ENCODE measurements around the gene ZNF35.

DNA sequence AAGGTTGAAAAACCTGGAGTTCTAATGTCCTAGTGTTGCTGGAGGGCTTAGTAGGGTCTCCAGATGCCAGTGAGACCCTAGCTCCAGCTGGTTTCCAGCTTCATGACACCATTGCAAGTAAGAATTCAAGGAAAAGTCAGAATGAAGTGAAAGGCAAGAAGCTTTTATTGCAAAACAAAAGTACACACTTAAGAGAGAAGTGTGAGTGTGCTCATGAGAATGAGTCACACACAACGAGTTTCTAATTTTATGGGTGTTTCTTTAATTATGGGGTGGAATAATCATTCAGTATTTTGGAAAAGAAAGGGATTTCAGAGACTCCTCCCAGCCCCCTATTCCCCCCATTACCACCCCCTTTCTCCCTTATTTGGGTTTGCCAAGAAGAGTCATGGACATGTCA is 39.4 kb downstream of the ZNF35 start:
- TF ChIP-seq, protein P1, sequence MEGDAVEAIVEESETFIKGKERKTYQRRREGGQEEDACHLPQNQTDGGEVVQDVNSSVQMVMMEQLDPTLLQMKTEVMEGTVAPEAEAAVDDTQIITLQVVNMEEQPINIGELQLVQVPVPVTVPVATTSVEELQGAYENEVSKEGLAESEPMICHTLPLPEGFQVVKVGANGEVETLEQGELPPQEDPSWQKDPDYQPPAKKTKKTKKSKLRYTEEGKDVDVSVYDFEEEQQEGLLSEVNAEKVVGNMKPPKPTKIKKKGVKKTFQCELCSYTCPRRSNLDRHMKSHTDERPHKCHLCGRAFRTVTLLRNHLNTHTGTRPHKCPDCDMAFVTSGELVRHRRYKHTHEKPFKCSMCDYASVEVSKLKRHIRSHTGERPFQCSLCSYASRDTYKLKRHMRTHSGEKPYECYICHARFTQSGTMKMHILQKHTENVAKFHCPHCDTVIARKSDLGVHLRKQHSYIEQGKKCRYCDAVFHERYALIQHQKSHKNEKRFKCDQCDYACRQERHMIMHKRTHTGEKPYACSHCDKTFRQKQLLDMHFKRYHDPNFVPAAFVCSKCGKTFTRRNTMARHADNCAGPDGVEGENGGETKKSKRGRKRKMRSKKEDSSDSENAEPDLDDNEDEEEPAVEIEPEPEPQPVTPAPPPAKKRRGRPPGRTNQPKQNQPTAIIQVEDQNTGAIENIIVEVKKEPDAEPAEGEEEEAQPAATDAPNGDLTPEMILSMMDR (IDR thresholded peaks at IDR 0.05): no peak
- no peak for TF ChIP-seq ZFP36 (IDR thresholded peaks at IDR 0.05; ENCODE audit: borderline replicate concordance, partially characterized antibody)
- TF ChIP-seq RNF2 (IDR thresholded peaks at IDR 0.05; ENCODE audit: borderline replicate concordance, low read depth): no peak
- TF ChIP-seq TP53 (CRISPR knock-in tag; IDR thresholded peaks at IDR 0.05): no peak
- no peak for TF ChIP-seq EP300 (IDR thresholded peaks at IDR 0.05)
- TF ChIP-seq, protein P2, sequence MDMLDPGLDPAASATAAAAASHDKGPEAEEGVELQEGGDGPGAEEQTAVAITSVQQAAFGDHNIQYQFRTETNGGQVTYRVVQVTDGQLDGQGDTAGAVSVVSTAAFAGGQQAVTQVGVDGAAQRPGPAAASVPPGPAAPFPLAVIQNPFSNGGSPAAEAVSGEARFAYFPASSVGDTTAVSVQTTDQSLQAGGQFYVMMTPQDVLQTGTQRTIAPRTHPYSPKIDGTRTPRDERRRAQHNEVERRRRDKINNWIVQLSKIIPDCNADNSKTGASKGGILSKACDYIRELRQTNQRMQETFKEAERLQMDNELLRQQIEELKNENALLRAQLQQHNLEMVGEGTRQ (IDR thresholded peaks at IDR 0.05): no peak
- TF ChIP-seq CHD4 (IDR thresholded peaks at IDR 0.05; ENCODE audit: borderline replicate concordance): no peak
- no peak for TF ChIP-seq CEBPB (IDR thresholded peaks at IDR 0.05)
- TF ChIP-seq, protein P3, sequence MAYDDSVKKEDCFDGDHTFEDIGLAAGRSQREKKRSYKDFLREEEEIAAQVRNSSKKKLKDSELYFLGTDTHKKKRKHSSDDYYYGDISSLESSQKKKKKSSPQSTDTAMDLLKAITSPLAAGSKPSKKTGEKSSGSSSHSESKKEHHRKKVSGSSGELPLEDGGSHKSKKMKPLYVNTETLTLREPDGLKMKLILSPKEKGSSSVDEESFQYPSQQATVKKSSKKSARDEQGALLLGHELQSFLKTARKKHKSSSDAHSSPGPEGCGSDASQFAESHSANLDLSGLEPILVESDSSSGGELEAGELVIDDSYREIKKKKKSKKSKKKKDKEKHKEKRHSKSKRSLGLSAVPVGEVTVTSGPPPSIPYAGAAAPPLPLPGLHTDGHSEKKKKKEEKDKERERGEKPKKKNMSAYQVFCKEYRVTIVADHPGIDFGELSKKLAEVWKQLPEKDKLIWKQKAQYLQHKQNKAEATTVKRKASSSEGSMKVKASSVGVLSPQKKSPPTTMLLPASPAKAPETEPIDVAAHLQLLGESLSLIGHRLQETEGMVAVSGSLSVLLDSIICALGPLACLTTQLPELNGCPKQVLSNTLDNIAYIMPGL (CRISPR knock-in tag; IDR thresholded peaks at IDR 0.05; ENCODE audit: borderline replicate concordance): no peak

All from A549 (cell line).